ENCODE data around the gene TAS2R40.
"Not testable (repeated sequence)": the region's sequence is repeated elsewhere in the genome, so short reads cannot be mapped to it uniquely, and the experiment has no call there.

TAS2R40 gene

GRCh38 chr7:143255564-143255963 is 33.7 kb downstream of the TAS2R40 start:
- no peak for DNase-seq

- DNase-seq = no peak
Observed at GRCh38 chr7:143256325-143256724, 34.5 kb downstream of the TAS2R40 start.

GRCh38 chr7:143256932-143257331 is 35.1 kb downstream of the TAS2R40 start:
- DNase-seq = no peak

DNA sequence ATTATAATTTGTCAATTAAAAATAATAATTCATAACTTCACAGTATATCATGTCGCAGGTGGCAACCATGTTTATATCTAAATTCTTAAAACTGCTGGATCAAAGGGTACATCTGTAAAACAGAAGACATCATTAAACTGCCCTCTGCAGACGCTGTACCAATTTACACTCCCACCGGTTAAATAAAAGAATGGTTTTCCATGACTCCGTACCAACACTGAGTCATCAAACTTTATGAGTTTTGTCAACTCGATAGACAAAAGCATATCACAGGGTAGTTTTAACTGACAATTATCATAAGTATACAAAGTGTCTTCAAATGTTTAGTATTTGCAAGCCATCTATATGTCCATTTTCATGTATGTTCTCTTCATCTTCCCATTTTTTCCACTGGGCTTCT is 35.7 kb downstream of the TAS2R40 start:
- no peak for DNase-seq

DNA sequence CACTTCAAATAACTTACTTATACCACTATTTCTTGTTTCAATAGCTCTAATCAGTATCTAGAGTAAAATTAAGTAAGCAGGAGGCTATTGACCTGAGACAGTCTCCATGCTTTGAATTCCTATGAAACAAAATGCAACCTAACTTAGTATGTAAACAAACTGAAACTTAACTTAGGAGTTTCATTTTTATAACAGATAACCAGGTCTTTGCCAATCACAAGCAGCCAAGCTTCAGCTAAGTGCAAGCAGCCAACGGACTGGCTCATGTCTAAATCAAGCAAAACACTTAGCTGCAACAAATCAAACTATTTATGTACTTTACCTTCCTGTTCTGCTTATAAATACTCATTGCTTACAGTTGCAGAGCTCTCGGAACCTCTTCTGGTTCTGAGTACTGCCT is 37.0 kb downstream of the TAS2R40 start:
- DNase-seq = no peak

DNA sequence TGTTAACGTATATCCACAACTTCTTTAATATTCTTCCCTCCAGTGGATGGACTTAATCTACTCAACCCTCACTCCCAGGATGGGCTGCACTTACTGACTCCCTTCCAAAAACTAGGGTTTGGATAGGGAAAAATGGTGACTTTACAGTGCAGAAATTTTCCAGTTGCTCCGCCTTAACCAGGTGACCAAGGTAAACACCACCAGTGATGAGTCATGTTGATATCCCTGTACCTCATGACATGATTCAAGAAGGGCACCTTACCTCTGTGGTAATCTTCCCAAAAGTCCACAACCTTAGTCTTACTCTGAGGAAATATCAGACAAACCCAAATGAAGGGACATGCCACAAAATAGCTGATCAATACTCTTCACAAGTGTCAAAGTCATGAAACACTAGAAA is 37.9 kb downstream of the TAS2R40 start:
- no peak for DNase-seq

- no peak for DNase-seq
Observed at GRCh38 chr7:143261901-143262300, 40.1 kb downstream of the TAS2R40 start.

DNA sequence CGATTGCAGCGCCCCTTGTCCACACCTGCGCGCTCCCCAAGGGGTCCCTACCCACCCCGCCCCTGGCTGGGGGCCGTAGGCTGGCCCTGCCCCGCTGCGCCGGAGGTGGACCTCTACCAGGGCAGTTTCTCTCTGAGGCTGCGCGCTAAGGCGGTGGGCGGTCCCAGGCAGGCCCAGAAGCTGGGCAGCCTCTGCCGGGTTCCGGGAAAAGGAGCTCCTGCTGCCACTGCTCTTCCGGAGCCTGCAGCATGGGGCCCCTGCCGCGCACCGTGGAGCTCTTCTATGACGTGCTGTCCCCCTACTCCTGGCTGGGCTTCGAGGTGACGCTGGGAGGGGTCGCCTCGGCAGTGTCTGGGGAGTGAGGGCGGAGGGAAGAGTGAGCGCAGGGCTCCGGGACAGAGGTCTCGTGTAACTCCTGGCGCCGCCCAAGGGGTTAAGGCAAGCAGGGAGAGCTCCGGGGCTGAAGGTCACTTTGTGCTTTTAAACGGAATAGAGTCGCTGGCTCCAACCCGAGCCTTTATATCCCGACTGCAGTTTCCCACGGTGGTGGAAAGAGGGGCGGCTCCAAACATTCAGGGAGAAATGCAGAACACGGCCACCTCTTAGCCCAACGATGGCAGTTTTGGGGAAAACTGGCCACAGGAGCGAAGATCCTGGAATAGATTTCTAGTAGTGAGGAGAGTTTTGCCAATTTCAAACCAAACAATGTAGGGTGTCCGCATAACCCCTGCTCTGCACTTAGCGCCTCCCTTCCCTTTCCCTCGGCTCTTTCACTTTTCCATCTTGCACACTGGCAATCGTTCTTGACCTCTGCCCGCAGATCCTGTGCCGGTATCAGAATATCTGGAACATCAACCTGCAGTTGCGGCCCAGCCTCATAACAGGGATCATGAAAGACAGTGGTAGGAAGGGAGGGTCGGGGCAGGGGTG is 41.7 kb downstream of the TAS2R40 start, which contains the start of gene GSTK1:
GSTK1 (plus strand) TSS at position 176 of the 930 bp plus-strand sequence; CDS start at position 249, 73 bp downstream.
- DNase-seq = peak; percentile 83

DNA sequence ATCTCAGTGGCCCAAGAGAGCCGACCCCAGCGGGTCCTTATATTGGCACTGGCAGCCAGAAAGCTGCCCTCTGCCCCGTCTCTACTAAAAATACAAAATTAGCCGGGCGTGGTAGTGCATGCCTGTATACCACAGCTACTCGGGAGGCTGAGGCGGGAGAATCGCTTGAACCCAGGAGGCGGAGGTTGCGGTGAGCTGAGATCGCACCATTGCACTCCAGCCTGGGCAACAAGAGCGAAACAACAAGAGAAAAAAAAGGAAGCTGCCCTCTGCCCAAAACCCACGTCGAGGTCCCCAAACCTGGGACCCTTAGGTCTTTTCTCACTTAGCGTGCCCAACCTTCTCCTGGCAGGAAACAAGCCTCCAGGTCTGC is 42.3 kb downstream of the TAS2R40 start:
- DNase-seq = not testable (repeated sequence)

DNA sequence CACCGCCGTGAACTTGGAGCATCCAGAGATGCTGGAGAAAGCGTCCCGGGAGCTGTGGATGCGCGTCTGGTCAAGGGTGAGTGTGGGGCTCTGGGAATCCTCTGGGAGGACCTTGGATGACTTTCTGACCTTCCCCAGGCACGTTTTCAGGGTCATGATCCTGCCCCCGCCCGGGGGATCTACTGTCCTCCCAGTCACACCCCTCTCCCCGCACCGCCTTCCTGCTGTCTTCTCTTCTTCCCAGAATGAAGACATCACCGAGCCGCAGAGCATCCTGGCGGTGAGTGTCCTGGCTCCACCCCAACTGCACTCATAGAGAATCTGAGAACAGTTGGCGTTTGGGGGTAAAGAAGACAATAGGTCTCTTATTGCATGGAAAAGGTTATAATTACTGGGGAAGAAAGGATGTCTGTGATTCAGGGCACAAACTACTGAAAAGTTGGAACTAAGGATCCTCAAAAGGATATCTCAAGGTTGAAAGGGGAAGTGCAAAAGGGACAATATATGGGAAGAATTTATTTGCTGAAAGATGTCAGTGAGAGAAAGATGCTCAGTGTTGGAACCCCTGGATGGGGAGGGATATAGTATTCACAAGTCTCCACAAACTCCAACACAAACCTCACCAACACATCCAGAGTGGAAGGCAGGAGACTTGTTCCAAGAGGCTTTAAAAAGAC is 43.3 kb downstream of the TAS2R40 start:
- no peak for DNase-seq

GRCh38 chr7:143269251-143269650 is 47.4 kb downstream of the TAS2R40 start:
- DNase-seq = no peak

DNA sequence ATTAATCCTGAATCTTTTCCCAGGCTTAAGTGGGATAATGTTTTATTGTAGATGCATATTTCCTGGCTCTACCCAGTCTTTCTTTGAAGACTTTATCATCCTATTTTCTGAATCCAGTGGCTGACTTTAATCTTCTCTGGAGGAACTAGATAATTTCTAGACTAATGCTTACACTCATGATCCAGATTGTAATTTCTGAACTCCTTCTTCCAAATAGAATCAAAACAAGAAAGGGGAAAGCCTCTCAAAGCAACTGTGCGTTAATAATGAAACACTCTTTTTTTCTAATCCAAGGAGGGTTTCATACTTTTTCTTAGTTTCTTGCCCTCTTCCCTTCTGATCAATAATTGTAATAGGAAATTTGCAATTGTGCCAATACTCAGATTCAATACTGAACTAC is 49.4 kb downstream of the TAS2R40 start:
- no peak for DNase-seq

Data from stimulated activated naive CD4-positive, alpha-beta T cell treated with Interleukin-2 at 50 U/mL for 16 hours (primary cell).